ENCODE results near the gene MAGEL2.

MAGEL2 gene

GRCh38 chr15:23647421-23648370 lies at the start of gene MAGEL2:
TSS of gene MAGEL2 (minus strand) at chr15:23647867. CDS start at chr15:23647742, 125 bp downstream.
- no peak for DNase-seq

- no peak for DNase-seq
These were observed 47.6 kb upstream of the MAGEL2 start for GRCh38 chr15:23695282-23695681.

- no peak for DNase-seq
These were observed 46.9 kb upstream of the MAGEL2 start for GRCh38 chr15:23694592-23694991.

GRCh38 chr15:23690450-23690852 lies 42.8 kb upstream of the MAGEL2 start:
- DNase-seq, result no peak

GRCh38 chr15:23690015-23690414 lies 42.3 kb upstream of the MAGEL2 start:
- DNase-seq, result no peak

GRCh38 chr15:23687143-23687470 lies 39.4 kb upstream of the MAGEL2 start, which contains the start of gene NDN:
TSS of gene NDN (minus strand) at chr15:23687305. CDS start at chr15:23687217, 88 bp downstream.
- no peak for DNase-seq

GRCh38 chr15:23686466-23687142 lies 38.9 kb upstream of the MAGEL2 start:
- no peak for DNase-seq

GRCh38 chr15:23671481-23671880 lies 23.8 kb upstream of the MAGEL2 start:
- DNase-seq, result no peak

GRCh38 chr15:23670970-23671369 lies 23.3 kb upstream of the MAGEL2 start:
- DNase-seq, result no peak

GRCh38 chr15:23663232-23663631 lies 15.6 kb upstream of the MAGEL2 start:
- DNase-seq, result no peak

- no peak for DNase-seq
These were observed 1.4 kb upstream of the MAGEL2 start for GRCh38 chr15:23648920-23649515.

- no peak for DNase-seq
These were observed 719 bp downstream of the MAGEL2 start for GRCh38 chr15:23647001-23647295.

GRCh38 chr15:23646165-23647000 lies 1.3 kb downstream of the MAGEL2 start:
- no peak for DNase-seq

- DNase-seq, result no peak
These were observed 2.1 kb downstream of the MAGEL2 start for GRCh38 chr15:23645371-23646164.

GRCh38 chr15:23644829-23645228 lies 2.8 kb downstream of the MAGEL2 start:
- no peak for DNase-seq

- no peak for DNase-seq
These were observed 5.1 kb downstream of the MAGEL2 start for GRCh38 chr15:23642413-23643044.

- DNase-seq, result no peak
These were observed 13.5 kb downstream of the MAGEL2 start for GRCh38 chr15:23634181-23634580.

GRCh38 chr15:23629234-23629805 lies 18.3 kb downstream of the MAGEL2 start:
- no peak for DNase-seq

- no peak for DNase-seq
These were observed 18.9 kb downstream of the MAGEL2 start for GRCh38 chr15:23628612-23629233.

- DNase-seq, result no peak
These were observed 31.1 kb downstream of the MAGEL2 start for GRCh38 chr15:23616536-23616935.

GRCh38 chr15:23606226-23606625 lies 41.4 kb downstream of the MAGEL2 start:
- DNase-seq, result no peak
